OCI-M1 (cell line): ENCODE measurements around the gene VAV3.

Source experiments
- DNase-seq: peaks from one replicate; lab custom pipeline; 2025; lab: John Stamatoyannopoulos, UW

VAV3 gene

GRCh38 chr1:107588321-107588720 lies 376.7 kb downstream of the VAV3 start:
- no peak for DNase-seq

- DNase-seq: no peak
Measured at GRCh38 chr1:107575226-107575625, 389.8 kb downstream of the VAV3 start.

- DNase-seq: no peak
Measured at GRCh38 chr1:107574044-107574443, 390.9 kb downstream of the VAV3 start.

GRCh38 chr1:107572674-107573211 lies 392.2 kb downstream of the VAV3 start:
- no peak for DNase-seq

- no peak for DNase-seq
Measured at GRCh38 chr1:107570768-107571167, 394.2 kb downstream of the VAV3 start.

GRCh38 chr1:107563441-107563840 lies 401.5 kb downstream of the VAV3 start:
- DNase-seq: no peak

GRCh38 chr1:107559881-107560280 lies 405.1 kb downstream of the VAV3 start:
- DNase-seq: no peak

- DNase-seq: no peak
Measured at GRCh38 chr1:107557095-107557494, 407.9 kb downstream of the VAV3 start.

- DNase-seq: no peak
Measured at GRCh38 chr1:107555578-107555977, 409.4 kb downstream of the VAV3 start.

- DNase-seq: no peak
Measured at GRCh38 chr1:107552781-107553180, 412.2 kb downstream of the VAV3 start.

GRCh38 chr1:107551456-107551855 lies 413.5 kb downstream of the VAV3 start:
- DNase-seq: no peak

GRCh38 chr1:107550358-107550757 lies 414.6 kb downstream of the VAV3 start:
- peak; percentile 6 for DNase-seq

GRCh38 chr1:107549152-107549810 lies 415.7 kb downstream of the VAV3 start:
- DNase-seq: no peak

- DNase-seq: peak; percentile 31
Measured at GRCh38 chr1:107548276-107548675, 416.7 kb downstream of the VAV3 start.

GRCh38 chr1:107547363-107548155 lies 417.4 kb downstream of the VAV3 start:
- DNase-seq: no peak

- no peak for DNase-seq
Measured at GRCh38 chr1:107546576-107546975, 418.4 kb downstream of the VAV3 start.

GRCh38 chr1:107545879-107546278 lies 419.1 kb downstream of the VAV3 start:
- no peak for DNase-seq

GRCh38 chr1:107545056-107545577 lies 419.9 kb downstream of the VAV3 start:
- no peak for DNase-seq

- DNase-seq: no peak
Measured at GRCh38 chr1:107544285-107544684, 420.7 kb downstream of the VAV3 start.

GRCh38 chr1:107541412-107541811 lies 423.6 kb downstream of the VAV3 start:
- no peak for DNase-seq

- no peak for DNase-seq
Measured at GRCh38 chr1:107538502-107538901, 426.5 kb downstream of the VAV3 start.

GRCh38 chr1:107536266-107536665 lies 428.7 kb downstream of the VAV3 start:
- no peak for DNase-seq

- peak; percentile 43 for DNase-seq
Measured at GRCh38 chr1:107535091-107535490, 429.9 kb downstream of the VAV3 start.
